Neuron (in vitro differentiated cells): Measurements from ENCODE around the gene CDH13.

ENCODE experiments used
- H2AFZ ChIP-seq: one replicate; pipeline ENCODE4 v1.6.1; 2013; ENCODE audit warnings: low read depth, mild to moderate bottlenecking, inconsistent platforms, low read length, moderate library complexity
- H3K27me3 ChIP-seq: one replicate; pipeline ENCODE4 v1.6.1; 2013; ENCODE audit warnings: low read length; ENCODE audit not compliant: insufficient read depth
- H3K36me3 ChIP-seq: one replicate; pipeline ENCODE4 v1.6.1; 2013; ENCODE audit warnings: low read length; ENCODE audit not compliant: insufficient read depth
- H3K4me1 ChIP-seq: one replicate; pipeline ENCODE4 v1.6.1; 2013; ENCODE audit warnings: low read length; ENCODE audit not compliant: insufficient read depth
- H3K4me3 ChIP-seq: 2 replicates; pipeline ENCODE4 v1.5.1; 2013; ENCODE audit warnings: mild to moderate bottlenecking, low read length, moderate library complexity
- H3K9me3 ChIP-seq: one replicate; pipeline ENCODE4 v1.6.1; 2013; ENCODE audit warnings: low read length

CDH13 gene

DNA sequence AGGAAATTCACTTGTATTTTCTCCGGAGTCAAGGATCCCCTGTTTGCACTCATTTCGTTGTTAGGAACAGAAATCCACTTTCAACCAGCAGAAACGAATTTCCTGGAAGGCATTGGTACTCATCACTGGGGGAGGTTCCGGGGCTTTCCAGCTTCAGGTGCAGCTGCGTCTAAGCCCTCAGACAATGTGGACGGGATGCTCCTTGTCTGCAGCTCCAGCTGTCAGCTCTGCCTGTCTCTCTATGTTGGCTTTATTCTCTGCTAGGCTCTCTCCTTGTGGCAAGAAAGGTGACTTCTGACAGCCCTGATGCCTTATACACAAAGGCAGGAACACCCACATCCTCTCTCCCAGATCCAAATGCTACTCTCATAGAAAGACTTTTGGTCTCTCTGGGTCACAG lies 997.1 kb downstream of the CDH13 start:
- no peak overlapping the region for H2AFZ ChIP-seq
- H3K4me3 ChIP-seq, result no peak overlapping the region
- no peaks in the 10 kb centered on the region for H3K27me3 ChIP-seq
- H3K9me3 ChIP-seq, result no peaks in the 10 kb centered on the region
- no peaks in the 10 kb centered on the region for H3K36me3 ChIP-seq
- H3K4me1 ChIP-seq, result peaks cover 6% of the 10 kb centered on the region

GRCh38 chr16:83624429-83625120 lies 997.8 kb downstream of the CDH13 start:
- Histone ChIP-seq H3K27me3 (no peaks in the 10 kb centered on the region), H3K9me3 (no peaks in the 10 kb centered on the region), H3K4me3 (no peak overlapping the region), H3K4me1 (peaks cover 6% of the 10 kb centered on the region), H3K36me3 (no peaks in the 10 kb centered on the region), H2AFZ (no peak overlapping the region)

DNA sequence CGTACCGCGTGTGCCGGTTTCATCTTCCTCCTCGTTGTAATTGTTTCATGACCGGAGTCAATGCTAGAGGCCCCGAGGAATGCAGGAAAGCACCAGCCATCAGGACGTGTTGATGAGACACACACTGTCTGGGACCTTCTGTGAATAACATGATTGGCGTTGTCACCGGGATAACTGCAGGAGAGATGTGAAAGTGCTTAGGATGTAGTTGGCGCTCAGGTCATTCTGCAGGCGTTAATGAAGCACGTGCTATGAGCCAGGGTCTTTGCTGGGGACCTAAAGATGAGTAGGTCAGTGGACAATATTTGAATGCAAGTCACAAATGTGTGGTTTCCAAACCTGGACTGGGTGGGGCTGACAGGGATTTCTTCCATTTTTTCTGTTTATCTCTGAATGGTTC lies 999.4 kb downstream of the CDH13 start:
- Histone ChIP-seq H3K27me3 (no peaks in the 10 kb centered on the region), H3K4me1 (peaks cover 6% of the 10 kb centered on the region), H3K4me3 (no peak overlapping the region), H2AFZ (no peak overlapping the region), H3K36me3 (no peaks in the 10 kb centered on the region), H3K9me3 (no peaks in the 10 kb centered on the region)

DNA sequence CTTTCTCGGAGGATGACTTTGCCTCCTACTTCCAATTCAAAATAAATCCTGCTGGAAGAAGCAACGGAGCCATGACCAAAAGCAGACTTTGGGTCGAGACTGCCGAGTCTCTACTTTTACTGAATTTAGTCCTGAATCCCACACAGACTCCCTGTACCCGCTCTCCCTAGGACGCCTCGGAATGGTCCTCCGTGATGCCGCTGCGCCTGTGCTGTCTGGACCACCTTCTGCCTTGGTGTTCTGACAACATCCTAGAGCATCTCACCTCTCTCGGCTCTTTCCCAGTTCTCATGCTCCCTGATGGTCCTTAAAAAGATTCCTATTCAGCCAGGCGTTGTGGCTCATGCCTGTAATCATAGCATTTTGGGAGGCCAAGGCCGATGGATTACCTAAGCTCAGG lies 999.9 kb downstream of the CDH13 start:
- no peak overlapping the region for H2AFZ ChIP-seq
- no peaks in the 10 kb centered on the region for H3K9me3 ChIP-seq
- no peaks in the 10 kb centered on the region for H3K36me3 ChIP-seq
- no peaks in the 10 kb centered on the region for H3K27me3 ChIP-seq
- H3K4me3 ChIP-seq, result no peak overlapping the region
- H3K4me1 ChIP-seq, result peaks cover 6% of the 10 kb centered on the region

GRCh38 chr16:83627996-83628395 lies 1001.2 kb downstream of the CDH13 start:
- Histone ChIP-seq H3K9me3 (no peaks in the 10 kb centered on the region), H3K27me3 (no peaks in the 10 kb centered on the region), H2AFZ (no peak overlapping the region), H3K4me3 (no peak overlapping the region), H3K4me1 (peaks cover 6% of the 10 kb centered on the region), H3K36me3 (no peaks in the 10 kb centered on the region)

DNA sequence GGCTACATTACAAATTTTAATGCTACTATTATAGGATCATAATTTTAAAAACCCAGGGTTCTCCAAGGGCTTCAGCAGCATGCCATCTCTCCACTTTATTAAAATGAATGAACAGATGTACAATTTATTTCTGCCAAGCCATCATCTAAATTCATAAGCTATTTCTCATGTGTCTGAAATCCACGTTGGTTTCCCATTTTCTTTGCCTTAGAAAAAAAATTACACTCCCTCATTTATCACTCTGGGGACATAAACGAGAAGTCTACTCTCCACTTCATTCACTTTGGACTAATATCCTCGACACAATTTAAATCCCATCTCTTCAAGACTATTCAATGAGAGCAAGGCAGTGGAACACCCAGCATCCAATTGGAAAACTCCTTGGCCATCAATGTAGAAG lies 1002.7 kb downstream of the CDH13 start:
- H3K9me3 ChIP-seq, result no peaks in the 10 kb centered on the region
- H3K27me3 ChIP-seq, result no peaks in the 10 kb centered on the region
- no peaks in the 10 kb centered on the region for H3K36me3 ChIP-seq
- peaks cover 6% of the 10 kb centered on the region for H3K4me1 ChIP-seq
- no peak overlapping the region for H3K4me3 ChIP-seq
- H2AFZ ChIP-seq, result no peak overlapping the region

DNA sequence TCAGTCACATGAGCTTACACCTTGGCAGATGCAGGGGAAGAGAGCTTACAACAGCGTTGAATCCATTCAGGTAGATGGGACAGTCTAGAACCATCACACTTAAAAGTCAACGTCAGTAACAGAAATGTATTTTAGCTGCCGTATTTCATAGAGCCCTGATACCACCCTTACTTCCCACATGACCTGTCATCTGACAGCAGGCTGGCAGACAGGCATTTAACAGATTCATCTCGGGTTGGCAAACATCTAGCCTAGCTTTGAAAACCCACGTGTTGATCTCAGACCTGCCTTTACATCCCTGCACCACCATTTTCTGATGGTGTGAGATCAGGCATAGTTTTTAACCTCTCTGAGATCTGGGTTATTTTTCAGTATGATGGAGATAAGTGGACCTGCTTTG lies 1003.1 kb downstream of the CDH13 start:
- H3K36me3 ChIP-seq, result no peaks in the 10 kb centered on the region
- no peak overlapping the region for H3K4me3 ChIP-seq
- peaks cover 2% of the 10 kb centered on the region for H3K4me1 ChIP-seq
- no peak overlapping the region for H2AFZ ChIP-seq
- no peaks in the 10 kb centered on the region for H3K27me3 ChIP-seq
- H3K9me3 ChIP-seq, result no peaks in the 10 kb centered on the region

- H3K27me3 ChIP-seq, result no peaks in the 10 kb centered on the region
- H3K4me1 ChIP-seq, result no peaks in the 10 kb centered on the region
Measured at GRCh38 chr16:83630979-83631378, 1004.2 kb downstream of the CDH13 start.

GRCh38 chr16:83633286-83633685 lies 1006.5 kb downstream of the CDH13 start:
- H3K27me3 ChIP-seq, result no peaks in the 10 kb centered on the region
- no peaks in the 10 kb centered on the region for H3K4me1 ChIP-seq
- no peak overlapping the region for H3K4me3 ChIP-seq
- no peaks in the 10 kb centered on the region for H3K36me3 ChIP-seq
- H3K9me3 ChIP-seq, result no peaks in the 10 kb centered on the region
- H2AFZ ChIP-seq, result no peak overlapping the region

More at GRCh38 chr16:83630979-83631378, 1004.2 kb downstream of the CDH13 start:
- no peak overlapping the region for H3K4me3 ChIP-seq
- H2AFZ ChIP-seq, result no peak overlapping the region
- H3K36me3 ChIP-seq, result no peaks in the 10 kb centered on the region
- H3K9me3 ChIP-seq, result no peaks in the 10 kb centered on the region

- peaks cover 2% of the 10 kb centered on the region for H3K4me1 ChIP-seq
- H3K4me3 ChIP-seq, result no peak overlapping the region
- no peaks in the 10 kb centered on the region for H3K36me3 ChIP-seq
- H2AFZ ChIP-seq, result no peak overlapping the region
- no peaks in the 10 kb centered on the region for H3K9me3 ChIP-seq
- no peaks in the 10 kb centered on the region for H3K27me3 ChIP-seq
Measured at GRCh38 chr16:83648347-83648746, 1021.6 kb downstream of the CDH13 start.

- Histone ChIP-seq H3K36me3 (no peaks in the 10 kb centered on the region), H3K27me3 (peaks cover 3% of the 10 kb centered on the region), H3K4me3 (no peak overlapping the region), H3K4me1 (peaks cover 2% of the 10 kb centered on the region), H2AFZ (no peak overlapping the region), H3K9me3 (no peaks in the 10 kb centered on the region)
Measured at GRCh38 chr16:83651871-83652270, 1025.1 kb downstream of the CDH13 start.

DNA sequence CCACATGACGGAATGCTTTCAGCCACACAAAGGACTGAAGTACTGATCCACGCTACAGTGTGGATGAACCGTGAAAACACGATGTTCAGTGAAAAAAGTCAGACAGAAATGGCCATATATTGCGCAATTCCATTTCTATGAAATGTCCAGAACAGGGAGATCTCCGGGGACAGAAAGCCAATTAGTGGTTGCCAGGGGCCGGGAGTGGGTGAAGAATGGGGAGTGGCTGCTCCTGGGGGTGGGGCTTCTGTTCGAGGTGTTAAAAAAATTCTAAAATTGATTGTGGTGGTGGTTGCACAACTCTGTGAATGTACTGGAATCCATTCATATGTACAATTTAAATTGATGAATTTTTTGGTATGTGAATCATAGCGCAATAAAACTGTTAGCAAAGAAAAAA lies 1026.2 kb downstream of the CDH13 start:
- peaks cover 2% of the 10 kb centered on the region for H3K4me1 ChIP-seq
- H2AFZ ChIP-seq, result no peak overlapping the region
- H3K9me3 ChIP-seq, result no peaks in the 10 kb centered on the region
- peaks cover 3% of the 10 kb centered on the region for H3K27me3 ChIP-seq
- no peak overlapping the region for H3K4me3 ChIP-seq
- no peaks in the 10 kb centered on the region for H3K36me3 ChIP-seq

DNA sequence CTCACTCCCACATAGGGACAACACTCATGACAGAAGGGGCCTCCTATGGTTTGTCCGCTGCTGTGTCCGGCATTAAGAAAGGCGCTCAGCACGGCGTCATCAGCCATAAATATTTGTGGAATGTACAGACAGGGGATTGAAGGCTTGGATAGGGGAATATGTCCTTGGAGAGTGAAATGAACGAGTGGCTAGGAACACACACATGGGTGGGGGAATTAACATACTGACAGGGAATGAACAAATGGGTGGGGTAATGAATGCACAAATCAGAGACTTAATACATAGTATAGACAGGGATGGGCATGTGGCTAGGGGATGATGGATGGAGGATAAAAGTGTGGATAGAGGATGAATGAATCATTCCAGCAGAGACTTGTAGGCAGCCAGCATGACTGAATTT lies 1027.0 kb downstream of the CDH13 start:
- peaks cover under 1% of the 10 kb centered on the region for H3K4me1 ChIP-seq
- no peaks in the 10 kb centered on the region for H3K9me3 ChIP-seq
- H3K27me3 ChIP-seq, result peaks cover 3% of the 10 kb centered on the region
- H3K36me3 ChIP-seq, result no peaks in the 10 kb centered on the region
- H2AFZ ChIP-seq, result no peak overlapping the region
- no peak overlapping the region for H3K4me3 ChIP-seq

DNA sequence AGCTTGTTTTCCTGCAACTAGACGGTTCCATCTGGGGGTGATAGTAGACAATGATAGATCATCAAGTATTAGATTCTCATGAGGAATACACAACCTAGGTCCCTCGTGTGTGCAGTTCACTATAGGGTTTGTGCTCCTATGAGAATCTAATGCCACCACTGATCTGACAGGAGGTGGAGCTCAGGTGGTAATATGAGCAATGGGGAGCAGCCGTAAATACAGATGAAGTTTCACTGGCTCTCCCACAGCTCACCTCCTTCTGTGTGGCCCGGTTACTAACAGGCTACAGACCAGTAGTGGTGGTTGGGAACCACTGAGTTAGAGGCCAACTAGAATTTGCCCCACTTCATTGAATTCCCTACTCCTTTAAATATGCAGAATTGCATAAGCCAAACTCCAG lies 1033.5 kb downstream of the CDH13 start:
- no peak overlapping the region for H2AFZ ChIP-seq
- no peaks in the 10 kb centered on the region for H3K27me3 ChIP-seq
- H3K9me3 ChIP-seq, result no peaks in the 10 kb centered on the region
- no peak overlapping the region for H3K4me3 ChIP-seq
- H3K4me1 ChIP-seq, result no peaks in the 10 kb centered on the region
- H3K36me3 ChIP-seq, result no peaks in the 10 kb centered on the region
